ENCODE results near the gene THRA. TPM values are rescaled to one million over a fixed set of nuclear protein-coding genes. Genes with fewer than 3 reads are reported as not detected.

The THRA gene
- total and polyA plus RNA-seq, 2 of the 8 experiments (the other 6 are each of a cell fraction or from before 2014, with no cell fraction given): 6.4 to 10.2 TPM

- H2BK120ac ChIP-seq (replicated peaks; ENCODE audit: low read depth, low read length): no peak overlapping the region
- no peak overlapping the region for H2BK15ac ChIP-seq (ENCODE audit: low read length)
- H2BK5ac ChIP-seq (ENCODE audit: low read depth, low read length): no peak overlapping the region
- no peak overlapping the region for H2AFZ ChIP-seq (ENCODE audit: low read length)
- H3K36me3 ChIP-seq (ENCODE audit: control insufficient read depth in 2 of 4, insufficient read depth in 4 of 4, low read length in 3 of 4): peaks cover 47 to 94% (median 76%) of the 10 kb centered on the region in 4 experiments
- H4K5ac ChIP-seq (ENCODE audit: insufficient read length, low read depth, low read length): no peak overlapping the region
- H3K27ac ChIP-seq (ENCODE audit: low read depth, low read length): no peak overlapping the region
- no peak overlapping the region for H3K23ac ChIP-seq (ENCODE audit: insufficient read length)
- no peaks in the 10 kb centered on the region; the same call in 1 of the 2 replicates for H3K23me2 ChIP-seq (ENCODE audit: low read depth, low read length)
- H4K91ac ChIP-seq (replicated peaks; ENCODE audit: insufficient read length, low read length): no peak overlapping the region
- H3K14ac ChIP-seq (ENCODE audit: insufficient read length): no peak overlapping the region
- no peak overlapping the region for H3K4ac ChIP-seq (replicated peaks; ENCODE audit: insufficient read length, low read depth, low read length)
- no peak overlapping the region for H2AK5ac ChIP-seq (ENCODE audit: low read depth, low read length)
- H3K18ac ChIP-seq (ENCODE audit: extremely low read depth, low read length): no peak overlapping the region
- H4K20me1 ChIP-seq (replicated peaks in 1 of 2; ENCODE audit: control insufficient read depth in 1 of 2, insufficient read depth in 2 of 2, low read length in 2 of 2): peaks cover 0 to 5% of the 10 kb centered on the region in 2 experiments
- peaks cover 5 to 25% of the 10 kb centered on the region in 2 experiments; a peak in 3 of 4 replicates for H3K79me2 ChIP-seq (ENCODE audit: control insufficient read depth in 1 of 2, insufficient read depth in 2 of 2, low read length in 2 of 2)
- no peak overlapping the region for H3K9ac ChIP-seq (replicated peaks in 1 of 4; ENCODE audit: extremely low read depth in 1 of 4, low read depth in 3 of 4, low read length in 3 of 4)
- no peaks in the 10 kb centered on the region for H3K27me3 ChIP-seq (replicated peaks in 1 of 4; ENCODE audit: control insufficient read depth in 3 of 4, extremely low read depth in 1 of 4, insufficient read depth in 3 of 4, low read length in 3 of 4)
- FAIRE-seq: no peak
- H3K4me2 ChIP-seq (ENCODE audit: insufficient read depth in 1 of 2, low read depth in 2 of 2, low read length in 2 of 2): no peak overlapping the region
- no peak overlapping the region for H3K56ac ChIP-seq (replicated peaks; ENCODE audit: insufficient read length, low read depth, low read length)
- DNase-seq (ENCODE audit: low read depth in 1 of 2, low spot score in 2 of 2): no peak
- H3K9me3 ChIP-seq (ENCODE audit: insufficient read depth in 2 of 2, low read depth in 1 of 2, low read length in 1 of 2): no peaks in the 10 kb centered on the region
- H2BK12ac ChIP-seq (ENCODE audit: low read depth, low read length): no peak overlapping the region
- no peak overlapping the region for H3K4me3 ChIP-seq (ENCODE audit: extremely low read depth in 1 of 4, insufficient read depth in 2 of 4, low read depth in 3 of 4, low read length in 4 of 4)
- 89% methylated on average over 7 of the region's 7 CpGs; no CpG with 5 or more reads in 1 of the 2 experiments for WGBS, 2 experiments (ENCODE audit: extremely low coverage in 1 of 2, insufficient coverage in 1 of 2, insufficient read length in 1 of 2, insufficient replicate concordance in 2 of 2, low coverage in 1 of 2, low lambda C conversion rate in 2 of 2, missing lambda C conversion rate in 1 of 2)
- no peak overlapping the region for H2BK20ac ChIP-seq (ENCODE audit: low read length)
- no peaks in the 10 kb centered on the region for H3K4me1 ChIP-seq (replicated peaks in 1 of 4; ENCODE audit: control insufficient read depth in 3 of 4, insufficient read depth in 4 of 4, low read length in 3 of 4)
- H4K8ac ChIP-seq (ENCODE audit: extremely low read depth, insufficient read depth, low read length): no peak overlapping the region
- H3K79me1 ChIP-seq (ENCODE audit: low read depth, low read length): 0 out of 2 replicates have a peak, but pooled peaks cover 5% of the 10 kb centered on the region
- POLR2A ChIA-PET (ENCODE audit: partially characterized antibody): interaction anchor here (0.9 to 4.6 kb wide), 9 partner anchors 6 to 182 kb away, joined by 3 to 35 read pairs (median 5); partner anchors contain the start of genes CASC3 and MSL1
- CTCF ChIA-PET (ENCODE audit: partially characterized antibody): interaction anchor here (1.0 to 14.0 kb wide), 5 partner anchors 10 to 154 kb away, joined by 3 to 135 read pairs (median 3); partner anchors contain the start of gene PSMD3
- TF ChIP-seq TBP (IDR thresholded peaks at IDR 0.05; ENCODE audit: low read depth, low read length) (no peak), MAFK (IDR thresholded peaks at IDR 0.05; ENCODE audit: low read depth, low read length) (no peak), CBX8 (IDR thresholded peaks at IDR 0.05; ENCODE audit: borderline replicate concordance, low read depth, low read length) (no peak), KDM1A (IDR thresholded peaks at IDR 0.05; ENCODE audit: borderline replicate concordance, low read length) (no peak)
Measured at GRCh38 chr17:40130352-40131042, 67.7 kb downstream of the THRA start.

All from H1 (cell line).